HEK293 (cell line): ENCODE results near the gene KIF18A.

ENCODE experiments used
- CTCF ChIA-PET: fragments of 350-600 bp; formaldehyde crosslinking; extraction: SDS; loops from one replicate; lab custom pipeline; 2021; ENCODE audit warnings: antibody characterized with exemption; lab: Yijun Ruan, JAX
- POLR2A ChIA-PET: fragments of 300-600 bp; formaldehyde crosslinking; extraction: SDS; loops from one replicate; lab custom pipeline; 2020; ENCODE audit warnings: antibody characterized with exemption, inconsistent platforms; lab: Yijun Ruan, JAX
- H3K27ac ChIP-seq: fragments of 200-500 bp; sonication (Bioruptor generic); 2 replicates; pipeline ENCODE4 v1.5.1; 2014; ENCODE audit warnings: low read depth, low read length, control low read depth, inconsistent platforms; ENCODE audit errors: extremely low read depth
- H3K36me3 ChIP-seq, 2 experiments: fragments of 200-500 bp in 1 of 2; sonication (Bioruptor generic) in 1 of 2; 1 replicate in 1 of 2; 2 replicates in 1 of 2; pipeline ENCODE4 v1.5.1; 2014 to 2017; ENCODE audit warnings: inconsistent platforms in 2 of 2, low read length in 2 of 2; ENCODE audit not compliant: control insufficient read depth in 2 of 2, insufficient read depth in 1 of 2
- H3K4me1 ChIP-seq: fragments of 200-500 bp; sonication (Bioruptor generic); 2 replicates; pipeline ENCODE4 v1.5.1; 2014; ENCODE audit warnings: mild to moderate bottlenecking, low read length, inconsistent platforms; ENCODE audit not compliant: control insufficient read depth, insufficient read depth
- H3K4me3 ChIP-seq: 2 replicates; pipeline ENCODE4 v1.5.1; 2011; ENCODE audit warnings: low read depth, mild to moderate bottlenecking, control low read depth, low read length, moderate library complexity
- H3K9me3 ChIP-seq: fragments of 200-500 bp; sonication (Bioruptor generic); 2 replicates; pipeline ENCODE4 v1.5.1; 2014; ENCODE audit warnings: low read depth, low read length, inconsistent platforms; ENCODE audit not compliant: control insufficient read depth, insufficient read depth
- FEZF1 ChIP-seq: fragments of 450-650 bp; formaldehyde crosslinking; IDR thresholded peaks from 2 replicates; pipeline ENCODE4 v1.5.1; 2016; ENCODE audit warnings: missing biosample characterization, missing genetic modification characterization
- GLI2 ChIP-seq: fragments of 450-650 bp; formaldehyde crosslinking; IDR thresholded peaks from 2 replicates; pipeline ENCODE4; 2017; ENCODE audit warnings: missing biosample characterization, missing genetic modification characterization, low read depth, borderline replicate concordance
- KLF1 ChIP-seq: fragments of 450-650 bp; formaldehyde crosslinking; IDR thresholded peaks from 2 replicates; pipeline ENCODE4 v1.5.1; 2016; ENCODE audit warnings: missing biosample characterization, missing genetic modification characterization
- PRDM4 ChIP-seq: fragments of 450-650 bp; formaldehyde crosslinking; IDR thresholded peaks from 2 replicates; pipeline ENCODE4 v1.5.1; 2017; ENCODE audit warnings: missing biosample characterization, missing genetic modification characterization
- SCRT1 ChIP-seq: fragments of 450-650 bp; formaldehyde crosslinking; IDR thresholded peaks from 2 replicates; pipeline ENCODE4 v1.5.1; 2016; ENCODE audit warnings: missing biosample characterization, missing genetic modification characterization, borderline replicate concordance
- ZBTB11 ChIP-seq: fragments of 450-650 bp; formaldehyde crosslinking; conservative IDR thresholded peaks from 2 replicates; pipeline ENCODE4 v1.5.1; 2016; ENCODE audit warnings: low read depth, missing biosample characterization, missing genetic modification characterization
- ZBTB6 ChIP-seq: fragments of 450-650 bp; formaldehyde crosslinking; IDR thresholded peaks from 2 replicates; pipeline ENCODE4 v1.5.1; 2017; ENCODE audit warnings: missing biosample characterization, missing genetic modification characterization
- ZNF10 ChIP-seq: fragments of 450-650 bp; formaldehyde crosslinking; IDR thresholded peaks from 2 replicates; pipeline ENCODE4 v1.5.1; 2017; ENCODE audit warnings: missing biosample characterization, missing genetic modification characterization
- ZNF174 ChIP-seq: fragments of 450-650 bp; formaldehyde crosslinking; IDR thresholded peaks from 2 replicates; pipeline ENCODE4 v1.5.0; 2017; ENCODE audit warnings: missing biosample characterization, mild to moderate bottlenecking, missing genetic modification characterization
- ZNF488 ChIP-seq: fragments of 450-650 bp; formaldehyde crosslinking; IDR thresholded peaks from 2 replicates; pipeline ENCODE4 v1.5.1; 2016; ENCODE audit warnings: missing biosample characterization, missing genetic modification characterization
- ZNF560 ChIP-seq: fragments of 450-650 bp; formaldehyde crosslinking; IDR thresholded peaks from 2 replicates; pipeline ENCODE4 v1.5.1; 2017; ENCODE audit warnings: missing biosample characterization, missing genetic modification characterization, borderline replicate concordance
- ZNF571 ChIP-seq: fragments of 450-650 bp; formaldehyde crosslinking; IDR thresholded peaks from 2 replicates; pipeline ENCODE4 v1.5.0; 2017; ENCODE audit warnings: missing biosample characterization, missing genetic modification characterization

Gene KIF18A

DNA sequence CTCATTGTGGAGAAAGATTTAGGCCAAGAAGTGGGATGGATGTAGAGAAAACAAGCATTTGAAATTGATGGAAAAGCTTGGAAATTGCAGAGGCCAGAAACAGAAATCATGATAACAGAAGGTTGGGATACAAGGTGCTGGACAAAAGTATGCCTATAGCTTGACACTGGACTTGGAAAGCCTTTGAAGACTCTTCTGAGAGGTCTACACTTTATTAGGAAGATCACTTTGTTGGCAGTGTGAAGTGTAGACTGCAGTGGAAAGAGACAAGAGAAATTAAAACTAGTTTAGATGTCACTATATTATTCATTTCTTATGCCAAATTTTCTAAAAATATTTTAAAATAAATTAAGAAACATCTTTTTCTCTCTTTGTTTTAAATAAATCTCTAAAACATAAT, 59.1 kb downstream of the KIF18A start:
- Histone ChIP-seq H3K36me3 (no peaks in the 10 kb centered on the region), H3K9me3 (no peaks in the 10 kb centered on the region), H3K4me1 (peaks cover 14% of the 10 kb centered on the region), H3K27ac (0 out of 2 replicates have a peak overlapping the region, but pooled peaks have one; percentile 24), H3K4me3 (no peak overlapping the region)
- POLR2A ChIA-PET: interaction anchor here (1.3 kb wide), 1 partner anchor 9 kb away, joined by 3 read pairs; no protein-coding TSS in a partner anchor
- TF ChIP-seq ZNF488 (tag by site-specific recombination) (no peak), KLF1 (tag by site-specific recombination) (no peak), ZBTB6 (tag by site-specific recombination) (no peak), ZNF560 (tag by site-specific recombination) (no peak), ZNF174 (no peak), ZBTB11 (tag by site-specific recombination) (no peak), ZNF10 (tag by site-specific recombination) (no peak), FEZF1 (tag by site-specific recombination) (no peak), ZNF571 (tag by site-specific recombination) (no peak), SCRT1 (tag by site-specific recombination) (no peak)
- CTCF ChIA-PET: interaction anchor here (1.3 kb wide), 1 partner anchor 332 kb away, joined by 4 read pairs; no protein-coding TSS in a partner anchor

GRCh38 chr11:28043930-28044709, 63.8 kb downstream of the KIF18A start:
- POLR2A ChIA-PET: no interaction called here
- H3K9me3 ChIP-seq: no peaks in the 10 kb centered on the region
- no peak overlapping the region for H3K27ac ChIP-seq
- H3K4me1 ChIP-seq: peaks cover 7% of the 10 kb centered on the region; the same call in 1 of the 2 replicates
- H3K4me3 ChIP-seq: no peak overlapping the region
- CTCF ChIA-PET: interaction anchor here (0.7 kb wide), 3 partner anchors 293 to 593 kb away, joined by 3 read pairs; no protein-coding TSS in a partner anchor
- peaks cover 0 to 2% of the 10 kb centered on the region in 2 experiments; a peak in 1 of 3 replicates for H3K36me3 ChIP-seq
- no peak for TF ChIP-seq GLI2 (tag by site-specific recombination)
- no peak for TF ChIP-seq PRDM4 (tag by site-specific recombination)
- no peak for TF ChIP-seq ZBTB6 (tag by site-specific recombination)
